Dendritic cell treated with granulocyte-macrophage colony-stimulating factor and Interleukin-4, amounts not matched to agents 40 ng/mL and 50 ng/mL, for 4 days (primary cell): ENCODE data around the gene MOB3C.

Experiments used
- H3K27ac Mint-ChIP-seq: one replicate; pipeline ENCODE4 v1.8.0; 2022; ENCODE audit warnings: mild to moderate bottlenecking, mixed read lengths
- H3K27me3 Mint-ChIP-seq: one replicate; pipeline ENCODE4 v1.8.0; 2022; ENCODE audit warnings: mild to moderate bottlenecking, mixed read lengths
- H3K36me3 Mint-ChIP-seq: one replicate; pipeline ENCODE4 v1.8.0; 2022; ENCODE audit warnings: low read depth, mixed read lengths
- H3K4me1 Mint-ChIP-seq: one replicate; pipeline ENCODE4 v1.8.0; 2022; ENCODE audit warnings: low read depth, mixed read lengths
- H3K4me3 Mint-ChIP-seq: one replicate; pipeline ENCODE4 v1.8.0; 2022; ENCODE audit warnings: mild to moderate bottlenecking, moderate library complexity, mixed read lengths
- H3K9me3 Mint-ChIP-seq: one replicate; pipeline ENCODE4 v1.8.0; 2022; ENCODE audit warnings: mixed read lengths
- intact Hi-C: fragments of 100-400 bp; cut with micrococcal nuclease; formaldehyde crosslinking; loops from one replicate; pipeline ENCODE4 v1.15.0; 2022

Gene MOB3C

DNA sequence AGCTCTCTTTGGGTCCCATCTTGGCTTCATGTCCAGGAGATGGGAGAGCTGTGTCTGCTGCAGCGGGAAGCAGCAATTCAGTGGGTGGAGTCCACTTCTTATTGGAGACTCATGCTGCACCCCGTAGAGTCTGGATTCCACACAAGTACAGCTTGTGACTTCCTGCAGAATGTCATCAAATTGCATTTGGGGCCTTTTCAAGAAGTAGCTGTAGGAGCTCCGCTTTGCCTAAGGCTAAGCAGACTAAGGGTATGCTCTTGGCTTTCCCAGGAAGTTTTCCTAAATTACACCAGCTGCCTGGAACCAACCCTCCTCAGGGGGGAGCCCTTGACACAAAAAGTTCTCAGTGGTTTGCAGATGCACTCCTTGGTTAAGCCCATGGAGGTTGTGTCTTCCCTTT lies 5.7 kb upstream of the MOB3C start:
- H3K9me3 Mint-ChIP-seq, result no peaks in the 10 kb centered on the region
- no peaks in the 10 kb centered on the region for H3K36me3 Mint-ChIP-seq
- peaks cover 55% of the 10 kb centered on the region for H3K4me1 Mint-ChIP-seq
- intact Hi-C loops, result loop anchor here (2.0 kb wide), 1 partner anchor 102 kb away; no protein-coding TSS in a partner anchor
- no peaks in the 10 kb centered on the region for H3K27me3 Mint-ChIP-seq
- peak overlapping the region; percentile 48 for H3K27ac Mint-ChIP-seq
- no peak overlapping the region for H3K4me3 Mint-ChIP-seq

DNA sequence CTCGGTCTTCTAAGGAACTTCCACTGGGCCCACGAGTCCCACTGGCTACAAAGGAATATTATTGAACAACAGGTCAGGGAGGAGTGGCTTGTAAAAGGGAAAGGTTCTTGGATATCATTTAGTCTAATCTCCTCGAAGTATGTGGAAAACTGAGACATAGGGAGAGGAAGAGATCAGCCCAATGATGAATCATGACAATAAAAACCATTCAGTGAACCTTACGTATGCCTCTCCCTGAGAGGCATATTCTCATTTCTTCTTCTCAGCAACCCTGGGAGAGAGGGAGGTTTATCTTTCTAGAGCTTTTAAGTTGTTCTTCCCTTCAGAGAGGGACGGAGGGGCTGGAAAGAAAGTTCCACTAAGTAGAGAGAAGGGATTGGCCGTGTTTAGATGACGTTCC lies 5.3 kb upstream of the MOB3C start:
- peaks cover 59% of the 10 kb centered on the region for H3K4me1 Mint-ChIP-seq

DNA sequence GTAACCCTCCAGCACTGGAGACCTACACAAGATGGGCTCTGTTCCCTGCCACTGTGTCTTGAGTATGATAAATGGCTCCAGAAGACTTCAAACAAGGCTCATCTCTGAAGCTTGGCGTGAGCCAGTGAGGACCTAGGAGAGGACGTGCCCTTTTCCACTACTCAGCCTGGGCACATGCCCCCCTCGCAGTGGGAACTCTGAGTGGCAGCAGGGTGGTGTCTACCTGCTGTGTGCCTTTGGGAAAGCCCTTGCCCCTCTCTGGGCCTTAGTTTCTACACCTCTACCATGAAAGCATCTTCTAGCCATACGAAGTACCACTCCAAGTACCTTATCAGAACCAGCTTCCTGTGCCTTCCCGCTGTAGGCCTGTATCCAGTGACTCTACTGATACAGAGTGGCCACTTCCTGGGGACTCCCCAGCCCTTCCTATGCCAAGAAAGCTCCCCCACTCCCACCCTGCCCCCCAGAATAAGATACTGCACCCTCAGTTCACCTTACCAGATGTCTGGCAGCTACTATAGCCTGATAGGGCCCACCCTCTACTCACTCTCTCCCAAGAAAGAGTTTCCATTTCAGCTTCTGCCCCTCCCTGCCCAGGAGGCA lies 3.1 kb upstream of the MOB3C start:
- Mint-ChIP-seq H3K4me1 (peaks cover 75% of the 10 kb centered on the region), H3K4me3 (no peak overlapping the region), H3K9me3 (no peaks in the 10 kb centered on the region), H3K27me3 (no peaks in the 10 kb centered on the region), H3K36me3 (peaks cover 24% of the 10 kb centered on the region), H3K27ac (peak overlapping the region; percentile 76)
- intact Hi-C loops, result loop anchor here (5.0 to 10.0 kb wide), 2 partner anchors 37 to 45 kb away; partner anchors contain the start of gene ATPAF1

More for the DNA sequence above, 5.3 kb upstream of the MOB3C start:
- Mint-ChIP-seq H3K36me3 (peaks cover 2% of the 10 kb centered on the region), H3K9me3 (no peaks in the 10 kb centered on the region), H3K27me3 (no peaks in the 10 kb centered on the region), H3K27ac (peak overlapping the region; percentile 48), H3K4me3 (no peak overlapping the region)
- intact Hi-C loops, result loop anchor here (2.0 kb wide), 1 partner anchor 103 kb away; no protein-coding TSS in a partner anchor

DNA sequence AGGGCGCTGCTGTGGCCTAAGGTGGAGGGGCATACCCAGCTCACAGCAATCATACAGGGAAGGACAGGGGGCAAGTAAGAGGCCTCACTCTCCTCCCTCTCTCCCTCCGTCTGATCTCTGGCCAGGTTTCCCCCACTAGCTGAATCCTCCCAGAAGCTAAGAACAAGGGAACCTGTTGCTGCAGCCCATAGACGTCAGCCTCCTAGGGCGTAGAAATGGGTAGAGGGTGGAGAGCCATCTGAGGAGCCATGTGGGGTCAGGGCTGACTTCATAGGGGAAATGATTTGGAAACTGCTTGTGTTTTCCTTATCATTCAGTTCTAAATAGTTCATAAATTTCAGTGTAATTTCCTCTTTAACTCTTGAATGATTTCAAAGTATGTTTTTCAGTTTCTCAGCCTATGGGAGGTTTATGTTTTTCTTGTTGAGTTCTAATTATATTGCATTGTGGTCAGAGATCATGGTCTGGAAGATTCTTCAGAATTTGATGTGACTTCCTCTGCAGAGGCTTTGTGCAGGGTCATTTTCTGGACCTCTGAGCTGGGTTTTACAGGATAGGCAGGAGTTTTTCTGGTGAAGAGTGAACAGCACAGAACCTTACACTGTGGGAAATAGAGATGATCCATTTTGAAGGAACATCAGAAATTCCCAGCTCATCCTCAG lies 2.3 kb upstream of the MOB3C start:
- Mint-ChIP-seq H3K4me1 (peaks cover 84% of the 10 kb centered on the region), H3K27me3 (no peaks in the 10 kb centered on the region), H3K36me3 (peaks cover 26% of the 10 kb centered on the region), H3K4me3 (no peak overlapping the region), H3K9me3 (no peaks in the 10 kb centered on the region), H3K27ac (peak overlapping the region; percentile 76)
- intact Hi-C loops, result loop anchor here (5.0 to 10.0 kb wide), 2 partner anchors 37 to 46 kb away; partner anchors contain the start of gene ATPAF1

DNA sequence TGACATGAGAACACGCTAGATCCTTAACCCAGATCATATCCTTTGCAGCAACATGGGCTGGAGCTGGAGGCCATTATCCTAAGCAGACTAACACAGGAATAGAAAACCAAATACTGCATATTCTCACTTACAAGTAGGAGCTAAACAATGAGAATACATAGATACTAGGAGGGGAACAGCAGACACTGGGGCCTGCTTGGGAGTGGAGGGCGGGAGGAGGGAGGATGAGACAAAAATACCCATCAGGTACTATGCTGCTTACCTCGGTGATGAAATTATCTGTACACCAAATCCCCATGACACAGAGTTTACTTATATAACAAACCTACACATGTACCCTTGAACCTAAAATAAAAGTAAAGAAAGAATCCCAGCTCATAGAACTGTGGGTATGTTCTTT lies 1.2 kb upstream of the MOB3C start:
- H3K27me3 Mint-ChIP-seq, result no peaks in the 10 kb centered on the region
- no peaks in the 10 kb centered on the region for H3K9me3 Mint-ChIP-seq
- intact Hi-C loops, result loop anchor here (2.0 to 10.0 kb wide), 3 partner anchors 36 to 101 kb away; partner anchors contain the start of genes ATPAF1 and EFCAB14
- H3K4me1 Mint-ChIP-seq, result peaks cover 92% of the 10 kb centered on the region
- H3K36me3 Mint-ChIP-seq, result peaks cover 35% of the 10 kb centered on the region
- no peak overlapping the region for H3K4me3 Mint-ChIP-seq
- H3K27ac Mint-ChIP-seq, result peak overlapping the region; percentile 92

DNA sequence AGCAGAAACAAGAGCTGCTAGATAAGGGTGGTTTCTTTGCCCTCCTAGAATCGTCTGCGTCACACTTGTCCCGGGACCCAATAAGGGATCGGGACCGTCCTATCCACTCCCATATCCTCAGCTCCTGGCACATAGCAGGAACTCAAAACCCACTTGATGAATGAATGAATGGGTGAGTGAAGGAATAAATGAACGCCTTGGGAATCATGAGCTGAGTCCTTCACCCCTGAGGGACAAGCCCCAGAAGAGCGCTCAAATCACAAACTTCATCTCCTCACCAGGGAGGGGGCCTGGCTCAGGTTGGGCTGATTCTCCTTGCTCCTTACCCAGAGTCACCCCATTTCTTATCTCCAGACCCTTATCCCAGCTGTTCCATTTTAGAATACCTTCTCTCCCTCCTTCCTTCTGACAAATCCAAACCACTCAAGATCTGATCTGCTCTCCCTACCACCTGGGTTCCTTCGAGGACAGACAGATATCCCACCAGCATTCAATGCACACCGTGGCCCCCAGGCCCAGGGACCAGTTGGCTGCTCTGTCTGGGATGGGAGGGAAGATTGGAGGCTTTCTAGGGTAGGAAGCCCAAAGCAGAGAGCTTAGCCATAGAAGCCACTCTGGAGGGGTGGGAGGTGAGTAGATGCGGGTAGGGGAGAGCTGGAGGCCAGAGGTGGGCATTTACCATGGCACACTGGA lies 643 bp upstream of the MOB3C start:
- Mint-ChIP-seq H3K27me3 (no peaks in the 10 kb centered on the region), H3K9me3 (no peaks in the 10 kb centered on the region), H3K4me1 (peaks cover 92% of the 10 kb centered on the region), H3K36me3 (peaks cover 41% of the 10 kb centered on the region), H3K27ac (peak overlapping the region; percentile 92), H3K4me3 (peak overlapping the region; percentile 85)
- intact Hi-C loops, result loop anchor here (2.0 to 10.0 kb wide), 3 partner anchors 35 to 102 kb away; partner anchors contain the start of genes ATPAF1 and EFCAB14

DNA sequence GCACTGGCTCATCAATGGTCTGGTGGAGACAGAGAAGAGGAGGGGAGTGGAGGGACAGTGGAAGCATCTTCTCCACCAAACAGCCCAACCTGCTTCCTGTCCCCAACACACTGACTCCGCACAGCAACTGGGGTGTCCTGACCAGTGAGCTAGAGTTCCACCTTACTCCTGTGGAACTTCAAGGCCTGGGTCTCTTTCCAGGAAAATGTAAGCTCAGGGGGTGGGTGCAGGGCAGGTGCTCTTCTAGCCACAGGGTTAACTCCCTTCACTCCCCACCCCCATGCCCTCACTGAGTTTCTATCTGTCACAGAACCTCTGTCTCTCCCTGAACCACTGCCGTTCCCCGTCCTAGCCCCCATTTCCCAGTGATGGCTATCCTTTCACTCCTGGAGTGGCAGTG lies 876 bp downstream of the MOB3C start:
- Mint-ChIP-seq H3K4me1 (peaks cover 92% of the 10 kb centered on the region), H3K4me3 (peak overlapping the region; percentile 85), H3K36me3 (peaks cover 56% of the 10 kb centered on the region), H3K9me3 (no peaks in the 10 kb centered on the region), H3K27ac (peak overlapping the region; percentile 92), H3K27me3 (no peaks in the 10 kb centered on the region)
- intact Hi-C loops, result loop anchor here (2.0 to 10.0 kb wide), 3 partner anchors 33 to 103 kb away; partner anchors contain the start of genes ATPAF1 and EFCAB14

DNA sequence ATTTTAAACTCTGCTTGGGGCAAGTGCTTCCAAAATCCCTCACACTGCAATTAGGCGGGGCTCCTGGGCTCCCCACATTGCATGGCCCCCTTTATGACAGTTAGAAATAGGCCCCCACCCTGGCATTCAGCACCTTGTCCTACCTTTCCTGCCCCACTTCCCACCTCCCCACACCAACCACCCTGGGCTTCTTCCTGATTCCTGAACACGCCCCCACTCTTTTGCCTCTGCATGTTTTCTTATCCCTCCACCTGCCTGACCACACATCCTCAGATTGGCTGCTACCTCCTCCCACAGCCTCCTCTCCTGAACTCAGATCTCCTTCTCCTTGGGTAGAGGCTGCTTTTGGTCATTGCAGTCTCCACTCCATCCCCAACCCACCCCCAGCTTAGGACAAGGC lies 1.5 kb downstream of the MOB3C start:
- Mint-ChIP-seq H3K4me3 (peak overlapping the region; percentile 85), H3K9me3 (no peaks in the 10 kb centered on the region), H3K27ac (peak overlapping the region; percentile 92), H3K27me3 (no peaks in the 10 kb centered on the region), H3K36me3 (peaks cover 63% of the 10 kb centered on the region), H3K4me1 (peaks cover 92% of the 10 kb centered on the region)
- intact Hi-C loops, result loop anchor here (5.0 to 10.0 kb wide), 2 partner anchors 33 to 50 kb away; partner anchors contain the start of gene ATPAF1

DNA sequence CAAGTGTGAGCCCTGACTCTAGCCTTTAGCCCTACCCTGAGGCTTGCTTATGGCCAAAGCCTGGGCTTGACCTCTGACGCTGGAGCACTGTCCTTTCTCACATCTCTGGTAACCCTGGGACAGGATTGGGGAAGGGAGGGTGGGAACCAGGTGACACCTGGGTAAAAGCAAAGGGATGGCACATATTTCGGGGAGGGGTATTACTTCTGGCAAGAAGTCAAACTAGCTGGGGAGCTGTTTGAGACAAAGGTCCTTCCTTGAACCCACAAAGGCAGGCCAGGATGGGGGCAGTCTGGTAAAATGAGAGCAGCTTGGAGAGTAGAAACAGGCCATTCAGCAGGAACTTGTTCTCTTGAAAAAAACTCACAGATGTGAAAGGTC lies 2.0 kb downstream of the MOB3C start:
- H3K27ac Mint-ChIP-seq, result peak overlapping the region; percentile 92
- peaks cover 68% of the 10 kb centered on the region for H3K36me3 Mint-ChIP-seq
- H3K9me3 Mint-ChIP-seq, result no peaks in the 10 kb centered on the region
- H3K4me1 Mint-ChIP-seq, result peaks cover 92% of the 10 kb centered on the region
- H3K27me3 Mint-ChIP-seq, result no peaks in the 10 kb centered on the region
- intact Hi-C loops, result loop anchor here (10.0 kb wide), 1 partner anchor 50 kb away; the partner anchor contains the start of gene ATPAF1
- peak overlapping the region; percentile 85 for H3K4me3 Mint-ChIP-seq

DNA sequence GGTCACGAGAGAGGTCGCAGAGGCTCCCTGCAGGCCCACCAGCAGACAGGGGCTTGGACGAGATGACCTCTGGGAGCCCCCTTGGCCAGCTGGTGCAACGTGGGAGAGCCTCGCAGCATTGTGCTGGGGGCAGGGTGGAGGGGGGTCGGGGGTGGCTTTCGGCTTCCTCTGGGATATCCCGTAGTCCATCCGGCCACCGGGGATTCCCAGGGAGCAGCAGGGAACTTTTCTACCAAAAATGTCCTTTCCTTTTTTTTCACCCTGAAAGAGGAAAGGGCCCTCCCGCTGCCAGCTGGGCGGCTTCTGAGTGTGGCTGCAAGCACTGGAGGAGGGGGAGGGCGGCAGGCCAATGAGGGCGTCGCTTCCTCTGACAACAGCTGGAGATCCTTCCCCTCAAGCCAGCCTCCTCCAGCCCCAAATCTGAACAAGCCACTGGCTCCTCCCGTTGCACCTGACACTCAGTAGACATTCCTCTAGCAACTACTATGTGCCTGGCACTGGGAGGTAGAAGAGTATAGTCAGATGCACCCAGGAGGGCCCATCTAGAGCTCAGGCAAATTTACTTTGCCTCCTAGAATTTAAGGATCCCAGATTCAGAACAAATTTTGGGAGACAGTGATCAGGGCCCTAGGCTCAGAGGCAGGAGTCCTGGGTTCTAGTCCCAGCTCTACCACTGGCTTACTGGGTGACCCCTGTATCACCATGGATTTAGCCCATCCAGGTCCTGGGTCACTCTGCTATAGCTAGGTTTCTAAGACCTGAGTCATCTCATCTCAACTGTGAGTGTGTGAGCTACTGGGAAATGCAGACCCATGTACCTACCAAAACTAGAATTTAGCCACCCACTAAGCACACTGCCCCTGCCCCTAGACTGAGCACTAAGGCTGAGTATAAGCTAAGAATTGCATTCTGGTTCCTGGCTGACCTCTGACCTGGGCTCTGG lies 2.7 kb downstream of the MOB3C start:
- H3K9me3 Mint-ChIP-seq, result no peaks in the 10 kb centered on the region
- intact Hi-C loops, result loop anchor here (10.0 kb wide), 1 partner anchor 51 kb away; the partner anchor contains the start of gene ATPAF1
- H3K27ac Mint-ChIP-seq, result peak overlapping the region; percentile 92
- H3K27me3 Mint-ChIP-seq, result no peaks in the 10 kb centered on the region
- peak overlapping the region; percentile 85 for H3K4me3 Mint-ChIP-seq
- peaks cover 92% of the 10 kb centered on the region for H3K4me1 Mint-ChIP-seq
- peaks cover 74% of the 10 kb centered on the region for H3K36me3 Mint-ChIP-seq

DNA sequence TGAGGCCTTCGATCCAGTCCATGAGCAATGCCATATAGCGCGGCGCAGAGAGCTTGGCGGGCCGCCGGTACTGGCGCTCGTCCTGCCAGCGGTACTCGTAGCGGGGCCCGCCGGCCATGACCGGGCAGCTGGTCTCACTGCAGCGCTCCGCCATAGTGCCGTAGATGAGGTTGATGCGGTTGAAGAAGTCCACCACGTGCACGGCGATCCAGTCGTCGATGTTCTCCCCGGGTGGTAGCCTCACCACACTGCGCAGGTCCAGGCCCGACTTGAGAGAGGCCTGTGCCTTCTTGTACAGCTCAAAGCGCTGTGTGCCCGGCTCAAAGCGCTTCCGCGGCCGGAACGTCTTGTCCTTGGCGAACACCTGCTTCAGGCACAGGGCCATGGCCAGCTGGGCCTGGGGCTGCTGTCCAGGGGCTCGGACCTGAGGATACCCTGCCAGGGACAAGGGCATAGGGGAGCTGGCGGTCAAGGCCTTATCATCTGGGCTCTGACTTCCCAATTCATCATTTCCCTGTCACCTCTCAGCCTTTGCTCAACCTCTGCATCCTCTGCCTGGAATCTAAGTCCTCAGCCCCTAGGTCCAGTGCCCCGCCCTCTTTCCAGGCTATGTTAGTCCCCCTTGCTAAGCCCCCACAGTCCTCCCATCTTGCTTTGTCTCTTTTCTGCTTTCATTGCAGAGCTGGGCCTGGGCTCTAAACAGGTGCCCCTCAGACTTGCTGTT lies 3.5 kb downstream of the MOB3C start:
- H3K4me3 Mint-ChIP-seq, result peak overlapping the region; percentile 85

DNA sequence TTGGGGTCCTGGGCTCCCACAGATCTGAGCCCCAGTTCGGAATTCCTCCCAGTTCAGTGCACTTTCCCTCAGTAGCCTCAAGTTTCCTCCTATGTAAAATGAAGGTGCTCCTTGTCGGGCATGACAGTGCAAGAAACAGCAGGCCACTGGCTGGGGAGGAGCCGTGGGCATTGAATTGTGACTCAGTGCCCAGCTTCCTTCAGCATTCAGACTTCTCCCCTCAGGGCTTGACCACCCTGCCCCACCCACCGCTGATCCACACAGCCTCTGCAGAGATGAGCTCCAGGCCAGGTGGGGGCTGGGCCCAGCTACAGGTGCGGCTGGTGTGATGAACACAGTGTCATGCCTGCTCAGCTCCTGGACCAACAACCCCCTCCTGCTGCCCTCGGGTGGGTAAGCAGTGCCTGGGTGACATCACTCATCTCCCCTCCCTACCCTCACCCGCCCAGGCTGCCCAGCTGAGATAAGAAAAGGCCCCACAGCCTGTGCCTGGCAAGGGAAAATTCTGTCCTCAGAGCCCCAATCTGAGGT lies 4.9 kb downstream of the MOB3C start:
- H3K4me1 Mint-ChIP-seq, result peaks cover 88% of the 10 kb centered on the region
- H3K27me3 Mint-ChIP-seq, result no peaks in the 10 kb centered on the region
- H3K9me3 Mint-ChIP-seq, result no peaks in the 10 kb centered on the region
- H3K27ac Mint-ChIP-seq, result peak overlapping the region; percentile 92
- peak overlapping the region; percentile 74 for H3K4me3 Mint-ChIP-seq
- intact Hi-C loops, result loop anchor here (10.0 kb wide), 1 partner anchor 53 kb away; the partner anchor contains the start of gene ATPAF1
- H3K36me3 Mint-ChIP-seq, result peaks cover 93% of the 10 kb centered on the region

More for the DNA sequence above, 3.5 kb downstream of the MOB3C start:
- Mint-ChIP-seq H3K27ac (peak overlapping the region; percentile 92), H3K9me3 (no peaks in the 10 kb centered on the region), H3K27me3 (no peaks in the 10 kb centered on the region), H3K36me3 (peaks cover 83% of the 10 kb centered on the region), H3K4me1 (peaks cover 92% of the 10 kb centered on the region)
- intact Hi-C loops, result loop anchor here (10.0 kb wide), 1 partner anchor 52 kb away; the partner anchor contains the start of gene ATPAF1
